K562 (cell line): ENCODE data around the gene DHPS. TPM values are rescaled to one million over a fixed set of nuclear protein-coding genes. Genes with fewer than 3 reads are reported as not detected.

Experiments used
- ARID4B ChIP-seq: sonication (generic); formaldehyde crosslinking; IDR thresholded peaks from 2 replicates; pipeline ENCODE4 v1.8.0; 2022; ENCODE audit warnings: mild to moderate bottlenecking, missing genetic modification reagents
- ATF7 ChIP-seq: fragments of 450-650 bp; IDR thresholded peaks from 2 replicates; pipeline ENCODE4 v1.7.1; 2014; ENCODE audit warnings: mild to moderate bottlenecking, moderate library complexity
- CEBPB ChIP-seq: fragments of 450-650 bp; IDR thresholded peaks from 2 replicates; pipeline ENCODE4 v1.6.1; 2016; ENCODE audit warnings: missing genetic modification characterization, missing compliant biosample characterization
- CHD2 ChIP-seq: IDR thresholded peaks from 2 replicates; pipeline ENCODE4 v1.6.1; 2011; ENCODE audit warnings: low read depth, low read length
- DIDO1 ChIP-seq: fragments of 450-650 bp; IDR thresholded peaks from 2 replicates; pipeline ENCODE4 v1.6.1; 2016; ENCODE audit warnings: low read depth, missing biosample characterization, missing genetic modification characterization
- FOXJ2 ChIP-seq: fragments of 200-800 bp; sonication (Bioruptor generic); IDR thresholded peaks from 2 replicates; pipeline ENCODE4 v1.6.1; 2016; ENCODE audit warnings: missing genetic modification characterization, missing compliant biosample characterization
- KDM4B ChIP-seq, 2 experiments: fragments of 450-650 bp in 1 of 2; sonication (generic) in 1 of 2; IDR thresholded peaks; 2 replicates each; pipeline ENCODE4 v1.6.1; 2016 to 2017; ENCODE audit warnings: borderline replicate concordance in 2 of 2, antibody characterized with exemption in 1 of 2, low read depth in 1 of 2, mild to moderate bottlenecking in 1 of 2
- KLF1 ChIP-seq: fragments of 450-650 bp; IDR thresholded peaks from 2 replicates; pipeline ENCODE4 v1.6.1; 2016; ENCODE audit warnings: missing genetic modification characterization, missing compliant biosample characterization
- MITF ChIP-seq: IDR thresholded peaks from 2 replicates; pipeline ENCODE4 v1.6.1; 2014; ENCODE audit warnings: antibody characterized with exemption
- NFIC ChIP-seq: fragments of 450-650 bp; IDR thresholded peaks from 2 replicates; pipeline ENCODE4 v1.6.1; 2017; ENCODE audit warnings: mild to moderate bottlenecking, inconsistent platforms
- NR2C2 ChIP-seq, 2 experiments: fragments of 200-800 bp in 1 of 2; sonication (Bioruptor generic) in 1 of 2; sonication (generic) in 1 of 2; formaldehyde crosslinking in 1 of 2; IDR thresholded peaks; 2 replicates each; pipeline versions ENCODE4 v1.6.1 to v1.8.0; 2016 to 2022; ENCODE audit warnings: mild to moderate bottlenecking in 1 of 2, missing compliant biosample characterization in 1 of 2, missing genetic modification characterization in 1 of 2, missing genetic modification reagents in 1 of 2
- RUNX1 ChIP-seq: sonication (generic); IDR thresholded peaks from 2 replicates; pipeline ENCODE4 v1.6.1; 2016; ENCODE audit warnings: antibody characterized with exemption, low read depth
- SMAD2 ChIP-seq: fragments of 150-350 bp; IDR thresholded peaks from 2 replicates; pipeline ENCODE4 v1.6.1; 2014; ENCODE audit warnings: low read depth, mild to moderate bottlenecking, low read length
- SMAD4 ChIP-seq: fragments of 250-450 bp; sonication (Bioruptor Pico); conservative IDR thresholded peaks from 2 replicates; pipeline ENCODE4 v1.8.0; 2021; ENCODE audit warnings: inconsistent platforms, mild to moderate bottlenecking, moderate library complexity
- SMARCA5 ChIP-seq: fragments of 450-650 bp; IDR thresholded peaks from 2 replicates; pipeline ENCODE4 v1.6.1; 2016
- TAF9B ChIP-seq: fragments of 450-650 bp; IDR thresholded peaks from 2 replicates; pipeline ENCODE4 v1.6.1; 2018; ENCODE audit warnings: mild to moderate bottlenecking; ENCODE audit not compliant: partially characterized antibody
- TCF3 ChIP-seq: sonication (generic); formaldehyde crosslinking; IDR thresholded peaks from 2 replicates; pipeline ENCODE4 v1.4.0; 2020; ENCODE audit warnings: mild to moderate bottlenecking, missing genetic modification reagents
- ZEB2 ChIP-seq: fragments of 450-650 bp; IDR thresholded peaks from 2 replicates; pipeline ENCODE4 v1.6.1; 2016
- polyA plus RNA-seq, 8 experiments: library from polyadenylated mRNA; depleted of rRNA in 4 of 8; stranded (reverse) in 5 of 8; unstranded in 3 of 8; fragments of >200 nt; fragmentation: Nextera tagmentation in 2 of 8; fragmentation: Illumina TruSeq in 1 of 8; extraction: Ambion mirVana in 2 of 8; extraction: Trizol in 1 of 8; gene quantifications; 2 replicates each; pipeline versions ENCODE4 v1.2.1 to v1.2.3, GENCODE V29; 2011 to 2014; ENCODE audit warnings: inconsistent platforms in 1 of 8, missing spikeins in 1 of 8
- total RNA-seq, 7 experiments: library from RNA; depleted of rRNA in 6 of 7; stranded (reverse); fragments of >200 nt in 6 of 7; fragmentation: Illumina TruSeq in 2 of 7; extraction: Trizol in 2 of 7; gene quantifications; 2 replicates each; pipeline versions ENCODE4 v1.2.1 to v1.2.3, GENCODE V29; 2011 to 2021; ENCODE audit warnings: low replicate concordance in 1 of 7
- TF ChIP-seq, protein P1 (sequence below): fragments of 250-450 bp; sonication (Bioruptor Pico); IDR thresholded peaks from 2 replicates; pipeline ENCODE4 v1.8.0; 2022; ENCODE audit warnings: moderate library complexity, mild to moderate bottlenecking, inconsistent platforms
- TF ChIP-seq, protein P2 (sequence below): fragments of 450-650 bp; IDR thresholded peaks from 2 replicates; pipeline ENCODE4 v1.6.1; 2017; ENCODE audit warnings: mild to moderate bottlenecking, moderate library complexity

The DHPS gene
- total and polyA plus RNA-seq, 9 of the 15 experiments (the other 6 are each of a cell fraction or from before 2014, with no cell fraction given) = 47.1 to 110 (median 79.9) TPM

DNA sequence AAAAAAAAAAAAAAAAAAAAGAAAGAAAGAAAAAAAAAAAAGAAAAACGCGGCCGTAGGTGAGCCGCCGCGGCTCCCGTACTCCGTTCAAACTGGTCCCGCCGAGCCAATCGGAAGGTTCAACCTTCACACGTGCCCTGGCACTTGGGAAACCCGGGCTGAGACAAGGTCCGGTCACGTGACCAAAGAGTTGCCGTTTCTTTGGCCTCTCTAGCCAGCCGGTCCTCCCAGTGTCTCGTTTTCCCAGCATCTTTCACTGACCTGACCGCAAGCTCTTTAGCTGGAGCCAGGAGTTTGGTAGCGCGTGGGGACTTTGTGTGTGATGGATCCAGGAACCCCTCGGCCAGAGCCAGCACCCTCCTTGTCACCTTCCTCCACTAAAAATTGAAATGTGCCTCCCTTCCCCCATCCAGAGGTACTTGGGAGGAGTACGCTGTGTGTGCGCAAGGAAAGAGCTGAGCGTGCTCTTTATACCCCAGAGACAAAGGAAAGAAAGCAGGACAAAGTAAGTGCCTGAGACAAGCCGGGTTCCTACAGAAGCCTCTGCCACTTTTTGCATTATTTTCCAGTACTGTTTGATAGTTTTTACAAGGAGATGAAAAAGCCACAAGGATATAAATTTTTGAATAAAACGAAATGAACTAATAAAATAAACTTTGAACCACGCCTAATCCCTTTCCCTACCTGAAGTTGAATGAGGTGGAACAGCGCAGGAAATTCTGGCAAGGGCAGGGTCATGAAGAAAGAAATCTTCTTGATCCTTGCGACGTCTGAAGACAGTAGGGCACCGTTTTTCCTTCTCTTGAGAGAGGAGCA lies 41.1 kb upstream of the DHPS start (continued):
- TF ChIP-seq, protein P1, sequence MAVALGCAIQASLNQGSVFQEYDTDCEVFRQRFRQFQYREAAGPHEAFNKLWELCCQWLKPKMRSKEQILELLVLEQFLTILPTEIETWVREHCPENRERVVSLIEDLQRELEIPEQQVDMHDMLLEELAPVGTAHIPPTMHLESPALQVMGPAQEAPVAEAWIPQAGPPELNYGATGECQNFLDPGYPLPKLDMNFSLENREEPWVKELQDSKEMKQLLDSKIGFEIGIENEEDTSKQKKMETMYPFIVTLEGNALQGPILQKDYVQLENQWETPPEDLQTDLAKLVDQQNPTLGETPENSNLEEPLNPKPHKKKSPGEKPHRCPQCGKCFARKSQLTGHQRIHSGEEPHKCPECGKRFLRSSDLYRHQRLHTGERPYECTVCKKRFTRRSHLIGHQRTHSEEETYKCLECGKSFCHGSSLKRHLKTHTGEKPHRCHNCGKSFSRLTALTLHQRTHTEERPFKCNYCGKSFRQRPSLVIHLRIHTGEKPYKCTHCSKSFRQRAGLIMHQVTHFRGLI = no peak
- TF ChIP-seq ZEB2 = no peak
- TF ChIP-seq SMAD4 = peak; percentile 80
- 0 out of 2 replicates have a peak, but pooled peaks have one; percentile 10 for TF ChIP-seq CHD2
- no peak for TF ChIP-seq SMARCA5
- TF ChIP-seq, protein P2, sequence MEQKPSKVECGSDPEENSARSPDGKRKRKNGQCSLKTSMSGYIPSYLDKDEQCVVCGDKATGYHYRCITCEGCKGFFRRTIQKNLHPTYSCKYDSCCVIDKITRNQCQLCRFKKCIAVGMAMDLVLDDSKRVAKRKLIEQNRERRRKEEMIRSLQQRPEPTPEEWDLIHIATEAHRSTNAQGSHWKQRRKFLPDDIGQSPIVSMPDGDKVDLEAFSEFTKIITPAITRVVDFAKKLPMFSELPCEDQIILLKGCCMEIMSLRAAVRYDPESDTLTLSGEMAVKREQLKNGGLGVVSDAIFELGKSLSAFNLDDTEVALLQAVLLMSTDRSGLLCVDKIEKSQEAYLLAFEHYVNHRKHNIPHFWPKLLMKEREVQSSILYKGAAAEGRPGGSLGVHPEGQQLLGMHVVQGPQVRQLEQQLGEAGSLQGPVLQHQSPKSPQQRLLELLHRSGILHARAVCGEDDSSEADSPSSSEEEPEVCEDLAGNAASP = no peak
- TF ChIP-seq KDM4B (IDR thresholded peaks at IDR 0.05; ENCODE audit: borderline replicate concordance in 2 of 2, low read depth in 1 of 2) = peak in 1 of 2 experiments; percentile 59; a peak in 1 of 4 replicates
- no peak; the same call in 1 of the 2 replicates for TF ChIP-seq NFIC
- TF ChIP-seq SMAD2 = no peak
- TF ChIP-seq ARID4B = no peak; the same call in 1 of the 2 replicates
- TF ChIP-seq RUNX1 = 0 out of 2 replicates have a peak, but pooled peaks have one; percentile 76
- peak; percentile 93 for TF ChIP-seq MITF
- peak; percentile 93 for TF ChIP-seq DIDO1 (tag)
- TF ChIP-seq TCF3 (CRISPR knock-in tag) = no peak
- TF ChIP-seq FOXJ2 (tag) = 0 out of 2 replicates have a peak, but pooled peaks have one; percentile 13
- no peak for TF ChIP-seq NR2C2 (CRISPR knock-in tag; IDR thresholded peaks at IDR 0.05)
- TF ChIP-seq NR2C2 (tag; IDR thresholded peaks at IDR 0.05) = peak; percentile 83
- peak; percentile 30; the same call in 1 of the 2 replicates for TF ChIP-seq KLF1 (tag)
- TF ChIP-seq CEBPB (tag) = peak; percentile 85
- peak; percentile 79 for TF ChIP-seq TAF9B
- TF ChIP-seq ATF7 = peak; percentile 76
